Endothelial cell of umbilical vein (primary cell): ENCODE results near the gene PLXND1. TPM values are rescaled to one million over a fixed set of nuclear protein-coding genes. Genes with fewer than 3 reads are reported as not detected.

Experiments
- BruUV-seq: library from RNA; stranded (reverse); fragments of 400-500 nt; replicated peaks from 2 replicates; lab custom pipeline; 2021; lab: Mats Ljungman, UMichigan
- CTCF ChIA-PET: fragments of 300-600, 350-600 bp; sonication (Branson Sonifier 250); formaldehyde crosslinking; loops from one replicate; lab custom pipeline; 2021; ENCODE audit warnings: antibody characterized with exemption, inconsistent platforms; lab: Charles Lee
- POLR2A ChIA-PET: fragments of 300-600, 350-600 bp; sonication (Branson Sonifier 250); formaldehyde crosslinking; loops from one replicate; lab custom pipeline; 2021; ENCODE audit warnings: antibody characterized with exemption, inconsistent platforms; lab: Charles Lee
- DNase-seq: peaks from one replicate; pipeline ENCODE4 v3.0.0-alpha.2; 2011; ENCODE audit warnings: low read depth, low spot score
- FAIRE-seq: peaks from 2 replicates; lab custom pipeline; 2011; peaks lifted over from hg19 to GRCh38; lab: Jason Lieb, UNC
- H2AFZ ChIP-seq: 2 replicates; pipeline ENCODE4 v1.6.0; 2012; ENCODE audit warnings: low read depth, low read length, control low read depth, inconsistent platforms
- H3K27ac ChIP-seq: 2 replicates; pipeline ENCODE4 v1.5.1; 2011; ENCODE audit warnings: low read depth, mild to moderate bottlenecking, control low read depth, low read length, moderate library complexity; ENCODE audit not compliant: insufficient read depth
- H3K27me3 ChIP-seq, 2 experiments: 2 replicates each; pipeline versions ENCODE4 v1.6.0 to v1.6.1; 2011; ENCODE audit warnings: low read length in 2 of 2, mixed read lengths in 1 of 2; ENCODE audit not compliant: control insufficient read depth in 2 of 2, insufficient read depth in 2 of 2
- H3K36me3 ChIP-seq, 2 experiments: 2 replicates in 1 of 2; 3 replicates in 1 of 2; pipeline ENCODE4 v1.5.1; 2011; ENCODE audit warnings: low read length in 2 of 2, mild to moderate bottlenecking in 1 of 2, moderate library complexity in 1 of 2; ENCODE audit not compliant: control insufficient read depth in 2 of 2, insufficient read depth in 2 of 2; ENCODE audit errors: extremely low read depth in 1 of 2
- H3K4me1 ChIP-seq: 3 replicates; pipeline ENCODE4 v1.5.1; 2011; ENCODE audit warnings: mild to moderate bottlenecking, low read length; ENCODE audit not compliant: control insufficient read depth, insufficient read depth; ENCODE audit errors: extremely low read depth
- H3K4me2 ChIP-seq: 2 replicates; pipeline ENCODE4 v1.6.1; 2011; ENCODE audit warnings: low read length, control low read depth, mixed read lengths; ENCODE audit not compliant: insufficient read depth
- H3K4me3 ChIP-seq, 3 experiments: fragments of 200-600 bp in 1 of 3; sonication (generic), shearing (Covaris generic) in 1 of 3; replicated peaks in 1 of 3; 2 replicates each; pipeline ENCODE4 v1.5.1; 2011 to 2016; ENCODE audit warnings: control low read depth in 3 of 3, low read length in 3 of 3, mild to moderate bottlenecking in 2 of 3, inconsistent platforms in 1 of 3, low read depth in 1 of 3, moderate library complexity in 1 of 3; ENCODE audit not compliant: insufficient read depth in 1 of 3
- H3K79me2 ChIP-seq: 2 replicates; pipeline ENCODE4 v1.6.0; 2012; ENCODE audit warnings: low read length, inconsistent platforms; ENCODE audit not compliant: control insufficient read depth, insufficient read depth
- H3K9ac ChIP-seq: replicated peaks from 2 replicates; pipeline ENCODE3; 2011; ENCODE audit warnings: low read length, control low read depth; ENCODE audit not compliant: insufficient read depth; ENCODE audit errors: extremely low read depth
- H3K9me1 ChIP-seq: replicated peaks from 3 replicates; pipeline ENCODE4 v1.6.0; 2011; ENCODE audit warnings: mild to moderate bottlenecking, low read length; ENCODE audit not compliant: control insufficient read depth, insufficient read depth; ENCODE audit errors: extremely low read depth
- H3K9me3 ChIP-seq: replicated peaks from 2 replicates; pipeline ENCODE4 v1.5.1; 2012; ENCODE audit warnings: low read length, inconsistent platforms; ENCODE audit not compliant: control insufficient read depth, insufficient read depth
- H4K20me1 ChIP-seq: replicated peaks from 2 replicates; pipeline ENCODE3; 2011; ENCODE audit warnings: mild to moderate bottlenecking, low read length; ENCODE audit not compliant: control insufficient read depth, insufficient read depth; ENCODE audit errors: extremely low read depth
- CTCF ChIP-seq, 2 donors: IDR thresholded peaks; 1 replicate in 1 of 2; 2 replicates in 1 of 2; pipeline ENCODE4 v1.5.1; 2011; ENCODE audit warnings: low read length in 2 of 2, mild to moderate bottlenecking in 2 of 2, moderate library complexity in 2 of 2, control low read depth in 1 of 2, inconsistent platforms in 1 of 2, low read depth in 1 of 2; ENCODE audit not compliant: insufficient read depth in 1 of 2; ENCODE audit errors: extremely low read depth in 1 of 2
- EZH2 ChIP-seq: IDR thresholded peaks from 2 replicates; pipeline ENCODE4 v1.6.1; 2012; ENCODE audit warnings: borderline replicate concordance, low read depth, mild to moderate bottlenecking, moderate library complexity, low read length, inconsistent platforms; ENCODE audit not compliant: severe bottlenecking
- FOS ChIP-seq: IDR thresholded peaks from 2 replicates; pipeline ENCODE4 v1.6.1; 2011; ENCODE audit warnings: mild to moderate bottlenecking, low read length, moderate library complexity, borderline replicate concordance; ENCODE audit not compliant: insufficient read depth
- GATA2 ChIP-seq: IDR thresholded peaks from 2 replicates; pipeline ENCODE4 v1.7.0; 2011; ENCODE audit warnings: low read depth, mild to moderate bottlenecking, moderate library complexity, mixed read lengths, low read length; ENCODE audit not compliant: insufficient read length, insufficient read depth
- JUN ChIP-seq: IDR thresholded peaks from 2 replicates; pipeline ENCODE4 v1.6.1; 2011; ENCODE audit warnings: borderline replicate concordance, low read depth; ENCODE audit not compliant: insufficient read length, insufficient read depth
- MAX ChIP-seq: IDR thresholded peaks from 2 replicates; pipeline ENCODE4 v1.6.1; 2011; ENCODE audit not compliant: insufficient read depth, insufficient read length
- MYC ChIP-seq: IDR thresholded peaks from one replicate; pipeline ENCODE4 v1.6.1; 2011; ENCODE audit warnings: mild to moderate bottlenecking, low read depth, low read length
- POLR2A ChIP-seq: IDR thresholded peaks from 2 replicates; pipeline ENCODE4 v1.6.1; 2012; ENCODE audit warnings: low read depth, mild to moderate bottlenecking, control low read depth, low read length
- POLR2AphosphoS5 ChIP-seq: IDR thresholded peaks from 2 replicates; pipeline ENCODE4 v1.6.1; 2012; ENCODE audit warnings: low read depth, mild to moderate bottlenecking, control low read depth, low read length, moderate library complexity; ENCODE audit not compliant: insufficient read depth
- dilution Hi-C: fragments of 300-500 bp; cut with MboI; formaldehyde crosslinking; loops from one replicate; pipeline ENCODE4 v1.15.0; 2019; ENCODE audit warnings: low sequenced_read_pairs; ENCODE audit not compliant: extremely low pct_ligation_motif_present
- intact Hi-C: fragments of 100-400 bp; cut with micrococcal nuclease; formaldehyde crosslinking; loops from one replicate; pipeline ENCODE4 v1.10.0; 2022
- polyA plus RNA-seq, 4 experiments: library from polyadenylated mRNA; depleted of rRNA in 3 of 4; stranded (reverse) in 3 of 4; unstranded in 1 of 4; fragments of >200 nt; gene quantifications; 2 replicates each; pipeline versions ENCODE4 v1.2.1 to v1.2.3, GENCODE V29; 2011 to 2012; ENCODE audit warnings: missing spikeins in 1 of 4
- total RNA-seq: library from RNA; stranded (reverse); gene quantifications from 2 replicates; pipeline ENCODE4 v1.2.3, GENCODE V29; 2021

PLXND1 gene
- total and polyA plus RNA-seq, 2 donors (not counting 3 experiments of a cell fraction or from before 2014, with no cell fraction given) = 300 to 834 TPM

GRCh38 chr3:129535075-129535474 lies 71.4 kb downstream of the PLXND1 start:
- H3K4me1 ChIP-seq = peaks cover 3% of the 10 kb centered on the region
- no peaks in the 10 kb centered on the region for H3K36me3 ChIP-seq
- H3K4me3 ChIP-seq = no peak overlapping the region
- no peaks in the 10 kb centered on the region for H3K79me2 ChIP-seq
- no peaks in the 10 kb centered on the region for H3K9me3 ChIP-seq
- no peaks in the 10 kb centered on the region for H3K9me1 ChIP-seq
- H2AFZ ChIP-seq = no peak overlapping the region
- no peak overlapping the region for H3K4me2 ChIP-seq
- H3K9ac ChIP-seq = no peak overlapping the region
- dilution Hi-C loops = no loop called here
- FAIRE-seq (no peak), DNase-seq (no peak)
- TF ChIP-seq MYC (no peak), POLR2A (no peak), CTCF (IDR thresholded peaks at IDR 0.05; ENCODE audit: extremely low read depth in 1 of 2, insufficient read depth in 1 of 2, low read depth in 1 of 2, low read length in 2 of 2) (no peak), MAX (no peak), JUN (no peak), EZH2 (no peak), POLR2AphosphoS5 (no peak), FOS (no peak), GATA2 (no peak)
- H3K27me3 ChIP-seq = no peaks in the 10 kb centered on the region
- intact Hi-C loops = no loop called here
- CTCF ChIA-PET = interaction anchor here (0.8 to 1.5 kb wide), 7 partner anchors 9 to 45 kb away, joined by 3 to 8 read pairs (median 3); partner anchors contain the start of gene H1-8
- H3K27ac ChIP-seq = no peak overlapping the region
- no TSS peak for BruUV-seq
- H4K20me1 ChIP-seq = no peaks in the 10 kb centered on the region
- POLR2A ChIA-PET = no interaction called here
